T-helper 1 cell (primary cell): ENCODE measurements around the gene DERL3.
A peak's percentile ranks its signal among the peaks of the same experiment; 100 is the strongest.

Experiments
- DNase-seq, 5 donors: peaks; one replicate each; pipeline ENCODE4 v3.0.0-alpha.2; 2012 to 2020

The DERL3 gene

GRCh38 chr22:23801238-23801821 is 37.5 kb downstream of the DERL3 start:
- no peak for DNase-seq

DNA sequence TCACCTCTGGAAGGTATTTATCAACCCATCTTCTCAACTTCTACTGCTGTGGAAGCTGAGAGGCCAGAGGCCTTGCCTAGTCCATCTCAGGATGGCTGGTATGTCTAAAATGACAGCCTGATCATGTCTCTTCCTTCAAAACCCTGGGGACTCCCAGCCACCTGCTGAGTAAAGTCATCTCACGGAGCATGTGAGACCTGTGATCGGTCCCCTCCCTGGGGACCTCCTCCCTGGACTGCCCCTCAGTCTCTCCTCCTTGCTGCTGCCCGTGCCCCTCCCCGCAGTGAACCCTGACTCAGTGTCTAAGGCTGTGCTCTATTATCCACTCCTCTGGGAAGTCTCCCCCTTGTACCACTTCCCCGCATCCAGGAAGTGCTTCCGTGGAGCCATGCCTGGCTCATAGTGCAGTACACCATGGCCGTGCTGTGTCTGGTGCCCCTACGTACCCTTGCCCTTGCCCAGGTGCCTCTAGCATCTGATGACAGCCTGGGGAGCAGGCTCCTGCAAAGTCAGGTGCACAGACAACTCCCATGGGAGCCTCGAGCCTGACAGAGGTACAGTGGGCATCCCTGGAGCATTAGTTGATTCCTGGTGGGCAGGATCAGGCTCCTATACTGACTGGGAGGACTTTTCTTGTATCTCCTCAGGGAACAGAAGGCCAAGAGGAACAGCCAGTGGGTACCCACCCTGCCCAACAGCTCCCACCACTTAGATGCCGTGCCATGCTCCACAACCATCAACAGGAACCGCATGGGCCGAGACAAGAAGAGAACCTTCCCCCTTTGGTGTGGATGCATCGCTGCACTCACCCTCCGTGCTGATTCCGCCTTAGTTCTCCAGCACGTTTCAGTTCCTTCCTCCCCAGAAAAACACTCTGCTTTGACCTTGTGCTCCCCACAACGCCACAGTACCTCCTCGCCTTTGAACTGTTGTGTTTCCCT is 38.2 kb downstream of the DERL3 start:
- DNase-seq: no peak

DNA sequence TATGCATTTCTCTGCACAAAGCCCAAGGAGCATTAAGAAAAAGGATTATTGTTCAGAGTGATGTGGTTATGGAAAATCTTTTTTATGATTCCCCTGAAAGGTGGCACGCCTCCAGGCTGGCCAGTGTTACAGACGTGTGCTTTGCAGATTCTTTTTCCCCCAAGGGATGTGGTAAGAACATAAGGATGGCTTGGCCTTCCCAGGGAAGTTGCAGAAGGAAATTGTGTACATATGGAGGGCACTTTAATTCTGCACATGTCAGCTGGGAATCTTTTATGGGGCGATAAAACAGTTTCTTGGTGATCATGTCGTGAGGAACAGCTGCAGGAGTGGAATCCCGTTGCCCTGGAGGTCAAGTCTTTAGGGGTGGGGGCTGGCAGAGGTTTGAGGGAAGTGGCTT is 42.3 kb downstream of the DERL3 start:
- DNase-seq: no peak

GRCh38 chr22:23793326-23793725 is 45.5 kb downstream of the DERL3 start:
- no peak for DNase-seq

- no peak for DNase-seq
Observed at GRCh38 chr22:23791738-23792645, 46.8 kb downstream of the DERL3 start.

DNA sequence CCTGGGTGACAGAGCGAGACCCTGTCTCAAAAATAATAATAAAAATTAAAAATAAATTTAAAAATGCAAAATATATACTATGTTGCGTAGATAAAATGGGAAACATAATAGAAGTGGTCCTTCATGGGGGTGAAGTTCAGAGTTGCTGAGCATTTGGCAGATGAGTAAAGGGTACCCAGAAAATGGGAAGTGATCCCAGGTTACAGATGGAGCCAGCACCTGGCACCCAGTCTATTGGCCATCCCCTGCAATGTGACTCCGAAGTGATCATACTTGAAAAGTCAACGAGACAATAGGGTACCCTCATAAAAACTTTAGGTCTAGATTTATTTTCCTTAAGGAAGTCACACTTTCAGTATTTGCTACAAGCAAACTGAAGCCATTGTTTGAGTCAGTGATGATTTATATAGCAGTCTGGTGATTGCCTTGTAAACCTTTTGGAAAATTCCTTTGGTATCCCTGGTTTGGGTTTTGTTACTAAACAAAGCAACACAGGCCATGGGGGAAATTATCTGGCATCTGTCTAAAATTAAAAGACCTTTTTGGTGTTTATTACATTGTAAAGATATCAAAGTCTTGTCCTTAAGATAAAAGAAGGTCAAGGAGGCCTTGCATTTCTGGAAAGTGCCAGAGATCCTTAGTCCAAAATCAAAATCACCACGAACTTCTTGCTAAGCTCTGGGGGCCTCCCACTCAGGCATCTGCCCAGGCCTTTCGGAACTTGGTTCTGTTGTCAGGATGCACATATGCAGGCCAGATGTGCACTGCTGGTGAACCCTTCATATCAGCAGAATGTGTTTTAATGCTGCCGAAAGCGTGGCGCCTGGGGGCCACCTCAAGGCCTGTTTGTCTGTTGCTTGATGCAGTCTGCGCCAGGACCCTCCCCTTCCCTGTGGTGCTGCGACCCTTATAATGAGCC is 47.7 kb downstream of the DERL3 start:
- DNase-seq: no peak

- no peak for DNase-seq
Observed at GRCh38 chr22:23789638-23790037, 49.2 kb downstream of the DERL3 start.

DNA sequence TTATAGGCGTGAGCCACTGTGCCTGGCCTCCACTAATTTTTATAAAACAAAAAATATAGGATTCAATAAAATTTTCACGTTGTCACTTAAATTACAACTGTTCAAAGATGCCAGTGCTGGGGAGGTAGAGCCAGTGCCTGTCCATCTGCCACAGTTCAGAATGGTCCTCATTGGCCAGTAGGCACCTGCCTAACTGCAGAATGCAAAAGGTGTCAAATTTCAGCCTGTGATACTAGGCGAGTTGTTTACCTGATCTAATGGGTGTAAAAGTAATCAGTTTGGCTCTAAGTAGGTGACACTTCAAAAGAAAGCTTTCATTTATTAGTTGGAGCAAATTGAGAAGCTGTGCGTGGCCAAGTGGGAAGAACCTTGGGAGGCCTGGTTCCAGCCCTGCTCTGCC is 49.7 kb downstream of the DERL3 start:
- DNase-seq: no peak

DNA sequence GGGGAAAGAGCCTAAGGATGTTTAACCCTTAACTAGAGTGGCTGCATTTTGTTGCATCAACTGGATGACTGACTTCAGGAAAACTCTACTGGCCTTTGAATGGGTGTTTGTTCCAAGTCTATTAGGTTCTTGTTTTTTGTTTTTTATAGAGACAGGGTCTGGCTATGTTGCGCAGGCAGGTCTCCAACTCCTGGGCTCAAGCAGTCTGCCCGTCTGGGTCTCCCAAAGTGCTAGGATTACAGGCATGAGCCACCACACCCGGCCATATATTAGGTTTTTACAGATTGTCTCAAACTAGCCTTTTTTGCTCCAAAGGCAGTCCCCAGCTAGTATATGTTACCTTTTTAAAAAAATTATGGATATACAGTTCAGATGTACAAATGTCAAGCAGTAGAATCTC is 50.9 kb downstream of the DERL3 start:
- no peak for DNase-seq

DNA sequence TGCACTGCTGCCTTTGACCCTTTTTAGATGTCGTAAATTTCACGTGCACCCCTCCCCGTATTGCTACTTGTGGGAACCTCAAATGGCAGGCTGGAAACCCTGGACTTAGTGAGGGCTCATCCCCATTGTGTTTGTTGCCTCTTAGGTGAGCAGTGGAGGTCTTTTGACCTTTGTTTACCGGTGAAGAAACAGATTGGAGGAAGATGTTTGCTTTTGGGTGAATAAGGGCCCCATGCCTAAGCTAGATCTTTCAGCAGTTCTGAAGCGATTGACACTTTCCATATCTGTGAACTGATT is 51.3 kb downstream of the DERL3 start:
- DNase-seq: no peak

DNA sequence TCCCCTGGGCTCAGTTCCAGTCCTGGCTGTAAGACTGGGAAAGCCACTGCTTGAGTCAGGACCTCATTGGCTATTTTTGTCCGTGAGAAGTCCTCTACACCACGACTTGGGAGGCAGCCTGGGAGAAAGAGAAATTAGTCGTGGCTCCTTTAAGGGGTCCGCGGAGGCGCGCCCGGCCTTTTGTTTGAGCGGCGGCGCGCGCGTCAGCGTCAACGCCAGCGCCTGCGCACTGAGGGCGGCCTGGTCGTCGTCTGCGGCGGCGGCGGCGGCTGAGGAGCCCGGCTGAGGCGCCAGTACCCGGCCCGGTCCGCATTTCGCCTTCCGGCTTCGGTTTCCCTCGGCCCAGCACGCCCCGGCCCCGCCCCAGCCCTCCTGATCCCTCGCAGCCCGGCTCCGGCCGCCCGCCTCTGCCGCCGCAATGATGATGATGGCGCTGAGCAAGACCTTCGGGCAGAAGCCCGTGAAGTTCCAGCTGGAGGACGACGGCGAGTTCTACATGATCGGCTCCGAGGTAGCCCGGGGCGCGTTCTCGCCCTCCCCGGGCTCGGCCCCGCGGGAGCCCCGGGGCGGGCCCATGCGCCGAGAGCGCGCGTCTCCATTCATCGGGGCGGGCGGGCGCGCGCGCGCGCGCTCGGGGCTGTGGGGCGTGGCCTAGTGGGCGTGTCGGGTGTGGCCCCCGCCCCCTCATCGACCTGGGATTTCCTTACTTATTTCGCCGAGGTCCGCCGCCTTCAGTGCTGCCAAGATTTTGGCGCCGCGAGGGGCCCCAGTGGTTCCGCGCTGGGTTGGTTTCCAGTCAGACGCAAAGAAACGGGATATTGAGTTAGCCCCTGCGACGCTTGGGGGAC is 51.8 kb downstream of the DERL3 start, which contains the start of gene SMARCB1:
Gene SMARCB1 (plus strand): TSS at position 215 of the 848 bp plus-strand sequence. CDS start 204 bp downstream, at position 419.
- peak; percentile 77 to 90 (median 85) for DNase-seq

GRCh38 chr22:23786261-23786710 is 52.5 kb downstream of the DERL3 start:
- DNase-seq: no peak
